Measurements from ENCODE around the gene LYSMD4. TPM values are rescaled to one million over a fixed set of nuclear protein-coding genes. Genes with fewer than 3 reads are reported as not detected.

LYSMD4 gene
- total and polyA plus RNA-seq, 4 donors = 1.9 to 14.3 (median 10.0) TPM

GRCh38 chr15:99727733-99728132 is 5.5 kb downstream of the LYSMD4 start:
- Histone ChIP-seq H3K27ac (ENCODE audit: low read depth in 1 of 2, low read length in 2 of 2) (no peak overlapping the region), H3K4me1 (ENCODE audit: control insufficient read depth in 1 of 2, insufficient read depth in 2 of 2, low read length in 2 of 2) (no peaks in the 10 kb centered on the region), H3K36me3 (ENCODE audit: control insufficient read depth in 1 of 2, insufficient read depth in 2 of 2, low read length in 1 of 2) (peaks cover 0 to 7% of the 10 kb centered on the region in 2 donors), H3K9me3 (ENCODE audit: control insufficient read depth, low read length) (no peaks in the 10 kb centered on the region), H3K4me3 (ENCODE audit: low read length in 2 of 2) (no peak overlapping the region), H3K27me3 (ENCODE audit: control insufficient read depth in 1 of 2, insufficient read depth in 2 of 2, low read length in 1 of 2) (no peaks in the 10 kb centered on the region)
- intact Hi-C loops (cut with DNase I) = no loop called here
- ATAC-seq (ENCODE audit: low FRiP score) (no peak), DNase-seq (no peak)
- WGBS, 2 donors = 75 to 82% methylated on average over 7 of the region's 7 CpGs

- WGBS, 2 donors = 79 to 84% methylated on average over 1 of the region's 1 CpG
- Histone ChIP-seq H3K4me3 (ENCODE audit: low read length in 2 of 2) (no peak overlapping the region), H3K27ac (ENCODE audit: low read depth in 1 of 2, low read length in 2 of 2) (no peak overlapping the region), H3K27me3 (ENCODE audit: control insufficient read depth in 1 of 2, insufficient read depth in 2 of 2, low read length in 1 of 2) (no peaks in the 10 kb centered on the region), H3K36me3 (ENCODE audit: control insufficient read depth in 1 of 2, insufficient read depth in 2 of 2, low read length in 1 of 2) (peaks cover 0 to 7% of the 10 kb centered on the region in 2 donors), H3K4me1 (ENCODE audit: control insufficient read depth in 1 of 2, insufficient read depth in 2 of 2, low read length in 2 of 2) (no peaks in the 10 kb centered on the region), H3K9me3 (ENCODE audit: control insufficient read depth, low read length) (no peaks in the 10 kb centered on the region)
- intact Hi-C loops (cut with DNase I) = no loop called here
- DNase-seq (no peak), ATAC-seq (ENCODE audit: low FRiP score) (no peak)
Observed at GRCh38 chr15:99727330-99727729, 5.9 kb downstream of the LYSMD4 start.

GRCh38 chr15:99726333-99726732 is 6.9 kb downstream of the LYSMD4 start:
- Histone ChIP-seq H3K27ac (ENCODE audit: low read depth in 1 of 2, low read length in 2 of 2) (no peak overlapping the region), H3K4me3 (ENCODE audit: low read length in 2 of 2) (no peak overlapping the region), H3K9me3 (ENCODE audit: control insufficient read depth, low read length) (no peaks in the 10 kb centered on the region), H3K4me1 (ENCODE audit: control insufficient read depth in 1 of 2, insufficient read depth in 2 of 2, low read length in 2 of 2) (no peaks in the 10 kb centered on the region), H3K27me3 (ENCODE audit: control insufficient read depth in 1 of 2, insufficient read depth in 2 of 2, low read length in 1 of 2) (no peaks in the 10 kb centered on the region), H3K36me3 (ENCODE audit: control insufficient read depth in 1 of 2, insufficient read depth in 2 of 2, low read length in 1 of 2) (peaks cover 0 to 7% of the 10 kb centered on the region in 2 donors)
- WGBS, 2 donors = 85 to 91% methylated on average over 7 of the region's 7 CpGs
- intact Hi-C loops (cut with DNase I) = no loop called here
- DNase-seq (no peak), ATAC-seq (ENCODE audit: low FRiP score) (no peak)

DNA sequence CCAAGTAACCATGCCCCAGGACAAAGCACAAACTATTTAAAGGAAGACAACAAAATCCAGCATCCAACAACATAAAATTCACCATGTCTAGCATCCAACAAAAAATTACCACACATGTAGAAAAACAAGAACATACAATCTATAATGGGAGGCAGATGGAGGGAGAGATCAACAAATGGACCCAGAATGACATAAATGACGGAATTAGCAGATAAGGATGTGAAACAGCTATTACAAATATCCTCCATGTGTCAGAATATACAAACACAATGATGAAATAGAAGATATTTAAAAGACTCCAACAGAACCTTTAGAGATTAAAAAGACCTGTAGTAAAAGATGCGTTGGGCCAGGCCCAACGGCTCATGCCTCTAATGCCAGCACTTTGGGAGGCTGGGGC is 10.8 kb downstream of the LYSMD4 start:
- Histone ChIP-seq H3K4me1 (ENCODE audit: control insufficient read depth in 1 of 2, insufficient read depth in 2 of 2, low read length in 2 of 2) (no peaks in the 10 kb centered on the region), H3K36me3 (ENCODE audit: control insufficient read depth in 1 of 2, insufficient read depth in 2 of 2, low read length in 1 of 2) (no peaks in the 10 kb centered on the region), H3K4me3 (ENCODE audit: low read length in 2 of 2) (no peak overlapping the region), H3K27me3 (ENCODE audit: control insufficient read depth in 1 of 2, insufficient read depth in 2 of 2, low read length in 1 of 2) (no peaks in the 10 kb centered on the region), H3K9me3 (ENCODE audit: control insufficient read depth, low read length) (no peaks in the 10 kb centered on the region), H3K27ac (ENCODE audit: low read depth in 1 of 2, low read length in 2 of 2) (no peak overlapping the region)
- WGBS, 2 donors = 96 to 99% methylated on average over 3 of the region's 3 CpGs
- DNase-seq (no peak), ATAC-seq (ENCODE audit: low FRiP score) (no peak)
- intact Hi-C loops (cut with DNase I) = loop anchor here in 1 of 2 donors (5.0 kb wide), 1 partner anchor 455 kb away; no protein-coding TSS in a partner anchor

- Histone ChIP-seq H3K4me1 (ENCODE audit: control insufficient read depth in 1 of 2, insufficient read depth in 2 of 2, low read length in 2 of 2) (no peaks in the 10 kb centered on the region), H3K9me3 (ENCODE audit: control insufficient read depth, low read length) (no peaks in the 10 kb centered on the region), H3K36me3 (ENCODE audit: control insufficient read depth in 1 of 2, insufficient read depth in 2 of 2, low read length in 1 of 2) (no peaks in the 10 kb centered on the region), H3K4me3 (ENCODE audit: low read length in 2 of 2) (no peak overlapping the region), H3K27me3 (ENCODE audit: control insufficient read depth in 1 of 2, insufficient read depth in 2 of 2, low read length in 1 of 2) (no peaks in the 10 kb centered on the region), H3K27ac (ENCODE audit: low read depth in 1 of 2, low read length in 2 of 2) (no peak overlapping the region)
- ATAC-seq (ENCODE audit: low FRiP score) (no peak), DNase-seq (no peak)
- WGBS, 2 donors = 96% methylated on average over 4 of the region's 4 CpGs
- intact Hi-C loops (cut with DNase I) = loop anchor here in 1 of 2 donors (5.0 kb wide), 1 partner anchor 455 kb away; no protein-coding TSS in a partner anchor
Observed at GRCh38 chr15:99721896-99722295, 11.3 kb downstream of the LYSMD4 start.

- DNase-seq = no peak
- intact Hi-C loops (cut with DNase I) = loop anchor here in 1 of 2 donors (5.0 kb wide), 1 partner anchor 454 kb away; no protein-coding TSS in a partner anchor
- 54 to 64% methylated on average over 3 of the region's 3 CpGs for WGBS, 2 donors
- Histone ChIP-seq H3K36me3 (ENCODE audit: control insufficient read depth in 1 of 2, insufficient read depth in 2 of 2, low read length in 1 of 2) (no peaks in the 10 kb centered on the region), H3K27ac (ENCODE audit: low read depth in 1 of 2, low read length in 2 of 2) (no peak overlapping the region), H3K4me3 (ENCODE audit: low read length in 2 of 2) (no peak overlapping the region), H3K4me1 (ENCODE audit: control insufficient read depth in 1 of 2, insufficient read depth in 2 of 2, low read length in 2 of 2) (no peaks in the 10 kb centered on the region), H3K9me3 (ENCODE audit: control insufficient read depth, low read length) (no peaks in the 10 kb centered on the region), H3K27me3 (ENCODE audit: control insufficient read depth in 1 of 2, insufficient read depth in 2 of 2, low read length in 1 of 2) (no peaks in the 10 kb centered on the region)
- ATAC-seq (ENCODE audit: low FRiP score) = no peak
Observed at GRCh38 chr15:99721104-99721778, 12.0 kb downstream of the LYSMD4 start.

DNA sequence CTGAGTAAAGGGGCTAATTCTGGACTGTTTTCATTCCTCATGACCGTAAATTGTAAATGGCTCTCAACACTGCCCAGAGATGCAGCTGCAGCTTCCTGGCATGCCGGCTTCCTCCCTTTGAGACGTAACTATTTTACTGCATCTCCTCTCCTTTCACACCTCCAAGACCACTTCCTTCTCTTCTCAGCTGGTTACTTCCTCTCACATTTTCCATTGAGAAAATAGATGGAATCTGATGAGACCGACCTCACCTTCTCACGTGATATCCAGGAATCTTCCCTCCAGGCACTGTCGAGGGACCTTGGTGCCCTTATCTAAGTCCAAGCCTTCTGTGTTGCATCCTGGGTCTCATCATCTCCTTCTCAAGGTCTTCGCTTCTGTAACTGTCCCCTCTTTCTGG is 12.7 kb downstream of the LYSMD4 start:
- H3K9me3 ChIP-seq (ENCODE audit: control insufficient read depth, low read length) = no peaks in the 10 kb centered on the region
- no peaks in the 10 kb centered on the region for H3K4me1 ChIP-seq (ENCODE audit: control insufficient read depth in 1 of 2, insufficient read depth in 2 of 2, low read length in 2 of 2)
- ATAC-seq (ENCODE audit: low FRiP score) (no peak), DNase-seq (no peak)
- no peaks in the 10 kb centered on the region for H3K27me3 ChIP-seq (ENCODE audit: control insufficient read depth in 1 of 2, insufficient read depth in 2 of 2, low read length in 1 of 2)
- 90 to 91% methylated on average over 7 of the region's 7 CpGs for WGBS, 2 donors
- no peak overlapping the region for H3K4me3 ChIP-seq (ENCODE audit: low read length in 2 of 2)
- intact Hi-C loops (cut with DNase I) = loop anchor here in 1 of 2 donors (5.0 kb wide), 1 partner anchor 453 kb away; no protein-coding TSS in a partner anchor
- H3K36me3 ChIP-seq (ENCODE audit: control insufficient read depth in 1 of 2, insufficient read depth in 2 of 2, low read length in 1 of 2) = peaks cover 0 to under 1% of the 10 kb centered on the region in 2 donors
- H3K27ac ChIP-seq (ENCODE audit: low read depth in 1 of 2, low read length in 2 of 2) = no peak overlapping the region

- WGBS, 2 donors = 92% methylated on average over 5 of the region's 5 CpGs
- H3K36me3 ChIP-seq (ENCODE audit: control insufficient read depth in 1 of 2, insufficient read depth in 2 of 2, low read length in 1 of 2) = peaks cover 0 to 3% of the 10 kb centered on the region in 2 donors
- peak overlapping the region in 1 of 2 donors; percentile 10 for H3K27ac ChIP-seq (ENCODE audit: low read depth in 1 of 2, low read length in 2 of 2)
- H3K4me1 ChIP-seq (ENCODE audit: control insufficient read depth in 1 of 2, insufficient read depth in 2 of 2, low read length in 2 of 2) = no peaks in the 10 kb centered on the region
- H3K4me3 ChIP-seq (ENCODE audit: low read length in 2 of 2) = no peak overlapping the region
- intact Hi-C loops (cut with DNase I) = no loop called here
- DNase-seq (no peak), ATAC-seq (ENCODE audit: low FRiP score) (no peak)
- H3K9me3 ChIP-seq (ENCODE audit: control insufficient read depth, low read length) = no peaks in the 10 kb centered on the region
- H3K27me3 ChIP-seq (ENCODE audit: control insufficient read depth in 1 of 2, insufficient read depth in 2 of 2, low read length in 1 of 2) = no peaks in the 10 kb centered on the region
Observed at GRCh38 chr15:99719096-99719541, 14.1 kb downstream of the LYSMD4 start.

DNA sequence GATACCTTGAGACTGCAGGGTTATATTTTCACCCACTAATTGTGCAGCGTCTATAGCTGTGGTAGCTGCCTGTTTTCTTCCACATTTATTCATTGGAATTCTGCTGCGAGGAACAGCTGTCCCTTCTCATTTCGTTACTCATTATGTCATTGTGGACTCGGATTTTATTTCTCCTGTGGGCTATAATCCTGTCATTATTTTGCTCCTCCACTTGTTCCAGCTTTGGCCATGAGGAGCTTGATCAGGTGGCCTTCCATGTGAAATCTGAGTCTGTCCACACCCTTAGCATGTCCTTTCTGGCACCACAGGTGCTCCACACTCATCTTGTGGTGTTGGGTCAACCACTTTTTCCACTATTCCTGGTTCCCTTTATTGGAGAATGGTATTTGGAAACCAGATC is 14.8 kb downstream of the LYSMD4 start:
- 87 to 92% methylated on average over 4 of the region's 4 CpGs for WGBS, 2 donors
- Histone ChIP-seq H3K36me3 (ENCODE audit: control insufficient read depth in 1 of 2, insufficient read depth in 2 of 2, low read length in 1 of 2) (peaks cover 0 to 3% of the 10 kb centered on the region in 2 donors), H3K27me3 (ENCODE audit: control insufficient read depth in 1 of 2, insufficient read depth in 2 of 2, low read length in 1 of 2) (no peaks in the 10 kb centered on the region), H3K4me3 (ENCODE audit: low read length in 2 of 2) (no peak overlapping the region), H3K27ac (ENCODE audit: low read depth in 1 of 2, low read length in 2 of 2) (no peak overlapping the region), H3K4me1 (ENCODE audit: control insufficient read depth in 1 of 2, insufficient read depth in 2 of 2, low read length in 2 of 2) (no peaks in the 10 kb centered on the region), H3K9me3 (ENCODE audit: control insufficient read depth, low read length) (no peaks in the 10 kb centered on the region)
- ATAC-seq (ENCODE audit: low FRiP score) (no peak), DNase-seq (no peak)
- intact Hi-C loops (cut with DNase I) = no loop called here
